Endothelial cell of umbilical vein (primary cell): ENCODE measurements around the gene FKBP14. TPM values are rescaled to one million over a fixed set of nuclear protein-coding genes. Genes with fewer than 3 reads are reported as not detected.

ENCODE experiments used
- BruUV-seq: library from RNA; stranded (reverse); fragments of 400-500 nt; replicated peaks from 2 replicates; lab custom pipeline; 2021; lab: Mats Ljungman, UMichigan
- CTCF ChIA-PET: fragments of 300-600, 350-600 bp; sonication (Branson Sonifier 250); formaldehyde crosslinking; loops from one replicate; lab custom pipeline; 2021; ENCODE audit warnings: antibody characterized with exemption, inconsistent platforms; lab: Charles Lee
- POLR2A ChIA-PET: fragments of 300-600, 350-600 bp; sonication (Branson Sonifier 250); formaldehyde crosslinking; loops from one replicate; lab custom pipeline; 2021; ENCODE audit warnings: antibody characterized with exemption, inconsistent platforms; lab: Charles Lee
- DNase-seq: peaks from one replicate; pipeline ENCODE4 v3.0.0-alpha.2; 2011; ENCODE audit warnings: low read depth, low spot score
- FAIRE-seq: peaks from 2 replicates; lab custom pipeline; 2011; peaks lifted over from hg19 to GRCh38; lab: Jason Lieb, UNC
- H2AFZ ChIP-seq: 2 replicates; pipeline ENCODE4 v1.6.0; 2012; ENCODE audit warnings: low read depth, low read length, control low read depth, inconsistent platforms
- H3K27ac ChIP-seq: 2 replicates; pipeline ENCODE4 v1.5.1; 2011; ENCODE audit warnings: low read depth, mild to moderate bottlenecking, control low read depth, low read length, moderate library complexity; ENCODE audit not compliant: insufficient read depth
- H3K27me3 ChIP-seq, 2 experiments: 2 replicates each; pipeline versions ENCODE4 v1.6.0 to v1.6.1; 2011; ENCODE audit warnings: low read length in 2 of 2, mixed read lengths in 1 of 2; ENCODE audit not compliant: control insufficient read depth in 2 of 2, insufficient read depth in 2 of 2
- H3K36me3 ChIP-seq, 2 experiments: 2 replicates in 1 of 2; 3 replicates in 1 of 2; pipeline ENCODE4 v1.5.1; 2011; ENCODE audit warnings: low read length in 2 of 2, mild to moderate bottlenecking in 1 of 2, moderate library complexity in 1 of 2; ENCODE audit not compliant: control insufficient read depth in 2 of 2, insufficient read depth in 2 of 2; ENCODE audit errors: extremely low read depth in 1 of 2
- H3K4me1 ChIP-seq: 3 replicates; pipeline ENCODE4 v1.5.1; 2011; ENCODE audit warnings: mild to moderate bottlenecking, low read length; ENCODE audit not compliant: control insufficient read depth, insufficient read depth; ENCODE audit errors: extremely low read depth
- H3K4me2 ChIP-seq: 2 replicates; pipeline ENCODE4 v1.6.1; 2011; ENCODE audit warnings: low read length, control low read depth, mixed read lengths; ENCODE audit not compliant: insufficient read depth
- H3K4me3 ChIP-seq, 3 experiments: fragments of 200-600 bp in 1 of 3; sonication (generic), shearing (Covaris generic) in 1 of 3; replicated peaks in 1 of 3; 2 replicates each; pipeline ENCODE4 v1.5.1; 2011 to 2016; ENCODE audit warnings: control low read depth in 3 of 3, low read length in 3 of 3, mild to moderate bottlenecking in 2 of 3, inconsistent platforms in 1 of 3, low read depth in 1 of 3, moderate library complexity in 1 of 3; ENCODE audit not compliant: insufficient read depth in 1 of 3
- H3K79me2 ChIP-seq: 2 replicates; pipeline ENCODE4 v1.6.0; 2012; ENCODE audit warnings: low read length, inconsistent platforms; ENCODE audit not compliant: control insufficient read depth, insufficient read depth
- H3K9ac ChIP-seq: replicated peaks from 2 replicates; pipeline ENCODE3; 2011; ENCODE audit warnings: low read length, control low read depth; ENCODE audit not compliant: insufficient read depth; ENCODE audit errors: extremely low read depth
- H3K9me1 ChIP-seq: replicated peaks from 3 replicates; pipeline ENCODE4 v1.6.0; 2011; ENCODE audit warnings: mild to moderate bottlenecking, low read length; ENCODE audit not compliant: control insufficient read depth, insufficient read depth; ENCODE audit errors: extremely low read depth
- H3K9me3 ChIP-seq: replicated peaks from 2 replicates; pipeline ENCODE4 v1.5.1; 2012; ENCODE audit warnings: low read length, inconsistent platforms; ENCODE audit not compliant: control insufficient read depth, insufficient read depth
- H4K20me1 ChIP-seq: replicated peaks from 2 replicates; pipeline ENCODE3; 2011; ENCODE audit warnings: mild to moderate bottlenecking, low read length; ENCODE audit not compliant: control insufficient read depth, insufficient read depth; ENCODE audit errors: extremely low read depth
- CTCF ChIP-seq, 2 donors: IDR thresholded peaks; 1 replicate in 1 of 2; 2 replicates in 1 of 2; pipeline ENCODE4 v1.5.1; 2011; ENCODE audit warnings: low read length in 2 of 2, mild to moderate bottlenecking in 2 of 2, moderate library complexity in 2 of 2, control low read depth in 1 of 2, inconsistent platforms in 1 of 2, low read depth in 1 of 2; ENCODE audit not compliant: insufficient read depth in 1 of 2; ENCODE audit errors: extremely low read depth in 1 of 2
- EZH2 ChIP-seq: IDR thresholded peaks from 2 replicates; pipeline ENCODE4 v1.6.1; 2012; ENCODE audit warnings: borderline replicate concordance, low read depth, mild to moderate bottlenecking, moderate library complexity, low read length, inconsistent platforms; ENCODE audit not compliant: severe bottlenecking
- FOS ChIP-seq: IDR thresholded peaks from 2 replicates; pipeline ENCODE4 v1.6.1; 2011; ENCODE audit warnings: mild to moderate bottlenecking, low read length, moderate library complexity, borderline replicate concordance; ENCODE audit not compliant: insufficient read depth
- GATA2 ChIP-seq: IDR thresholded peaks from 2 replicates; pipeline ENCODE4 v1.7.0; 2011; ENCODE audit warnings: low read depth, mild to moderate bottlenecking, moderate library complexity, mixed read lengths, low read length; ENCODE audit not compliant: insufficient read length, insufficient read depth
- JUN ChIP-seq: IDR thresholded peaks from 2 replicates; pipeline ENCODE4 v1.6.1; 2011; ENCODE audit warnings: borderline replicate concordance, low read depth; ENCODE audit not compliant: insufficient read length, insufficient read depth
- MAX ChIP-seq: IDR thresholded peaks from 2 replicates; pipeline ENCODE4 v1.6.1; 2011; ENCODE audit not compliant: insufficient read depth, insufficient read length
- MYC ChIP-seq: IDR thresholded peaks from one replicate; pipeline ENCODE4 v1.6.1; 2011; ENCODE audit warnings: mild to moderate bottlenecking, low read depth, low read length
- POLR2A ChIP-seq: IDR thresholded peaks from 2 replicates; pipeline ENCODE4 v1.6.1; 2012; ENCODE audit warnings: low read depth, mild to moderate bottlenecking, control low read depth, low read length
- POLR2AphosphoS5 ChIP-seq: IDR thresholded peaks from 2 replicates; pipeline ENCODE4 v1.6.1; 2012; ENCODE audit warnings: low read depth, mild to moderate bottlenecking, control low read depth, low read length, moderate library complexity; ENCODE audit not compliant: insufficient read depth
- dilution Hi-C: fragments of 300-500 bp; cut with MboI; formaldehyde crosslinking; loops from one replicate; pipeline ENCODE4 v1.15.0; 2019; ENCODE audit warnings: low sequenced_read_pairs; ENCODE audit not compliant: extremely low pct_ligation_motif_present
- intact Hi-C: fragments of 100-400 bp; cut with micrococcal nuclease; formaldehyde crosslinking; loops from one replicate; pipeline ENCODE4 v1.10.0; 2022
- polyA plus RNA-seq, 4 experiments: library from polyadenylated mRNA; depleted of rRNA in 3 of 4; stranded (reverse) in 3 of 4; unstranded in 1 of 4; fragments of >200 nt; gene quantifications; 2 replicates each; pipeline versions ENCODE4 v1.2.1 to v1.2.3, GENCODE V29; 2011 to 2012; ENCODE audit warnings: missing spikeins in 1 of 4
- total RNA-seq: library from RNA; stranded (reverse); gene quantifications from 2 replicates; pipeline ENCODE4 v1.2.3, GENCODE V29; 2021

FKBP14 gene
- total and polyA plus RNA-seq, 2 donors (not counting 3 experiments of a cell fraction or from before 2014, with no cell fraction given) = 9.8 to 37.4 TPM

GRCh38 chr7:30041526-30042269 lies 15.2 kb upstream of the FKBP14 start:
- H3K4me2 ChIP-seq = no peak overlapping the region
- H3K9me1 ChIP-seq = no peaks in the 10 kb centered on the region
- no peak for DNase-seq
- CTCF ChIA-PET = interaction anchor here (0.9 to 1.8 kb wide), 3 partner anchors 11 to 33 kb away, joined by 3 to 4 read pairs (median 3); no protein-coding TSS in a partner anchor
- H3K4me1 ChIP-seq = no peaks in the 10 kb centered on the region
- no peaks in the 10 kb centered on the region for H3K79me2 ChIP-seq
- TF ChIP-seq FOS (no peak), MYC (no peak), POLR2A (no peak)
- no TSS peak for BruUV-seq
- no peaks in the 10 kb centered on the region for H3K9me3 ChIP-seq
- dilution Hi-C loops (no loop called here), intact Hi-C loops (no loop called here)
- H3K4me3 ChIP-seq = no peak overlapping the region
- H4K20me1 ChIP-seq = peaks cover 2% of the 10 kb centered on the region
- FAIRE-seq = no peak
- no peak overlapping the region for H3K9ac ChIP-seq
- peaks cover 0 to 1% of the 10 kb centered on the region in 2 experiments for H3K36me3 ChIP-seq
- H3K27ac ChIP-seq = no peak overlapping the region
- POLR2A ChIA-PET = no interaction called here
- no peaks in the 10 kb centered on the region for H3K27me3 ChIP-seq
- H2AFZ ChIP-seq = no peak overlapping the region

GRCh38 chr7:30040938-30041337 lies 14.4 kb upstream of the FKBP14 start:
- dilution Hi-C loops = no loop called here

More at GRCh38 chr7:30040938-30041337, 14.4 kb upstream of the FKBP14 start:
- Histone ChIP-seq H3K4me3 (no peak overlapping the region), H3K9me1 (no peaks in the 10 kb centered on the region), H3K27ac (no peak overlapping the region), H3K36me3 (no peaks in the 10 kb centered on the region), H3K27me3 (no peaks in the 10 kb centered on the region), H3K79me2 (no peaks in the 10 kb centered on the region), H3K4me2 (no peak overlapping the region), H3K9ac (no peak overlapping the region), H4K20me1 (peaks cover 2% of the 10 kb centered on the region), H2AFZ (no peak overlapping the region), H3K9me3 (no peaks in the 10 kb centered on the region), H3K4me1 (no peaks in the 10 kb centered on the region)
- BruUV-seq = no TSS peak
- TF ChIP-seq MAX = no peak
- no peak for TF ChIP-seq FOS
- no peak for TF ChIP-seq MYC
- no peak for TF ChIP-seq JUN
- TF ChIP-seq POLR2AphosphoS5 = no peak
- TF ChIP-seq EZH2 = no peak
- no peak for TF ChIP-seq GATA2
- no peak for TF ChIP-seq POLR2A
- no peak for TF ChIP-seq CTCF (IDR thresholded peaks at IDR 0.05; ENCODE audit: extremely low read depth in 1 of 2, insufficient read depth in 1 of 2, low read depth in 1 of 2, low read length in 2 of 2)
- ChIA-PET POLR2A (no interaction called here), CTCF (interaction anchor here (1.2 to 1.8 kb wide), 2 partner anchors 10 to 21 kb away, joined by 3 to 4 read pairs; no protein-coding TSS in a partner anchor)
- FAIRE-seq (no peak), DNase-seq (no peak)
- intact Hi-C loops = no loop called here
